GM19438 (cell line): Measurements from ENCODE around the gene LRRN4.

Experiments used
- ATAC-seq: cut with Tn5 transposase; IDR thresholded peaks from one replicate; pipeline ENCODE4 v1.9.1; 2021; ENCODE audit warnings: low read depth; ENCODE audit not compliant: unreplicated experiment

LRRN4 gene

GRCh38 chr20:6053776-6054688, at the start of gene LRRN4:
LRRN4 (minus strand) TSS chr20:6054060; CDS start chr20:6052799, 1,261 bp downstream.
- ATAC-seq: no peak

- ATAC-seq: no peak
Observed at GRCh38 chr20:6103301-6103700, 49.4 kb upstream of the LRRN4 start.

GRCh38 chr20:6101346-6101745, 47.5 kb upstream of the LRRN4 start:
- ATAC-seq: no peak

- no peak for ATAC-seq
Observed at GRCh38 chr20:6100246-6100645, 46.4 kb upstream of the LRRN4 start.

GRCh38 chr20:6099819-6100218, 46.0 kb upstream of the LRRN4 start:
- ATAC-seq: no peak

- no peak for ATAC-seq
Observed at GRCh38 chr20:6095409-6095808, 41.5 kb upstream of the LRRN4 start.

- ATAC-seq: no peak
Observed at GRCh38 chr20:6094565-6094964, 40.7 kb upstream of the LRRN4 start.

- ATAC-seq: no peak
Observed at GRCh38 chr20:6094063-6094462, 40.2 kb upstream of the LRRN4 start.

GRCh38 chr20:6091661-6092060, 37.8 kb upstream of the LRRN4 start:
- no peak for ATAC-seq

GRCh38 chr20:6086868-6087267, 33.0 kb upstream of the LRRN4 start:
- no peak for ATAC-seq

GRCh38 chr20:6083926-6084325, 30.1 kb upstream of the LRRN4 start:
- no peak for ATAC-seq

GRCh38 chr20:6081236-6081635, 27.4 kb upstream of the LRRN4 start:
- ATAC-seq: no peak

GRCh38 chr20:6079016-6079415, 25.2 kb upstream of the LRRN4 start:
- ATAC-seq: no peak

GRCh38 chr20:6075428-6076219, 21.8 kb upstream of the LRRN4 start:
- ATAC-seq: no peak

- ATAC-seq: no peak
Observed at GRCh38 chr20:6074784-6075183, 20.9 kb upstream of the LRRN4 start.

- ATAC-seq: no peak
Observed at GRCh38 chr20:6074145-6074561, 20.3 kb upstream of the LRRN4 start.

- ATAC-seq: no peak
Observed at GRCh38 chr20:6070829-6071695, 17.2 kb upstream of the LRRN4 start.

GRCh38 chr20:6069669-6070068, 15.8 kb upstream of the LRRN4 start:
- ATAC-seq: no peak

GRCh38 chr20:6067763-6068318, 14.0 kb upstream of the LRRN4 start:
- no peak for ATAC-seq

GRCh38 chr20:6066582-6066981, 12.7 kb upstream of the LRRN4 start:
- ATAC-seq: no peak
